Hepatocyte (in vitro differentiated cells): ENCODE measurements around the gene RUFY3. TPM values are rescaled to one million over a fixed set of nuclear protein-coding genes. Genes with fewer than 3 reads are reported as not detected.

Experiments used
- DNase-seq: peaks from one replicate; pipeline ENCODE4 v3.0.0-alpha.2; 2016; ENCODE audit warnings: low spot score
- H2AFZ ChIP-seq: fragments of 200-600 bp; sonication (generic); 2 replicates; pipeline ENCODE4 v1.6.0; 2016; ENCODE audit warnings: antibody characterized with exemption, mild to moderate bottlenecking
- H3K27ac ChIP-seq: fragments of 200-600 bp; sonication (generic); 2 replicates; pipeline ENCODE4 v1.5.1; 2016; ENCODE audit warnings: mild to moderate bottlenecking
- H3K27me3 ChIP-seq: fragments of 200-600 bp; sonication (generic); 2 replicates; pipeline ENCODE4 v1.6.1; 2016
- H3K36me3 ChIP-seq: fragments of 200-600 bp; sonication (generic); replicated peaks from 2 replicates; pipeline ENCODE4 v1.5.1; 2016; ENCODE audit warnings: low read depth; ENCODE audit not compliant: insufficient read depth
- H3K4me1 ChIP-seq: fragments of 200-600 bp; sonication (generic); 2 replicates; pipeline ENCODE4 v1.5.1; 2016; ENCODE audit warnings: mild to moderate bottlenecking, moderate library complexity; ENCODE audit not compliant: insufficient read depth
- H3K4me2 ChIP-seq: fragments of 200-600 bp; sonication (generic); 2 replicates; pipeline ENCODE4 v1.6.0; 2016
- H3K4me3 ChIP-seq: fragments of 200-600 bp; sonication (generic); 2 replicates; pipeline ENCODE4 v1.5.1; 2016; ENCODE audit warnings: mild to moderate bottlenecking
- H3K79me2 ChIP-seq: fragments of 200-600 bp; sonication (generic); 2 replicates; pipeline ENCODE4 v1.6.0; 2017; ENCODE audit warnings: mild to moderate bottlenecking
- H3K9me2 ChIP-seq: fragments of 200-600 bp; sonication (generic); replicated peaks from 2 replicates; pipeline ENCODE4 v1.6.0; 2017; ENCODE audit warnings: mild to moderate bottlenecking; ENCODE audit not compliant: insufficient read depth
- H3K9me3 ChIP-seq: fragments of 200-600 bp; sonication (generic); 2 replicates; pipeline ENCODE4 v1.5.1; 2016; ENCODE audit warnings: low read depth, mild to moderate bottlenecking
- H4K20me1 ChIP-seq: fragments of 200-600 bp; sonication (generic); 2 replicates; pipeline ENCODE4 v1.6.0; 2016; ENCODE audit warnings: mild to moderate bottlenecking; ENCODE audit not compliant: insufficient read depth, poor library complexity, severe bottlenecking
- EZH2 ChIP-seq: fragments of 200-600 bp; sonication (generic); IDR thresholded peaks from 2 replicates; pipeline ENCODE4 v1.6.1; 2016; ENCODE audit warnings: antibody characterized with exemption, mild to moderate bottlenecking, borderline replicate concordance
- EZH2phosphoT487 ChIP-seq: fragments of 200-600 bp; sonication (generic); IDR thresholded peaks from one replicate; pipeline ENCODE4 v1.6.1; 2018; ENCODE audit warnings: antibody characterized with exemption, mild to moderate bottlenecking, low read depth, moderate library complexity; ENCODE audit not compliant: unreplicated experiment, severe bottlenecking
- WGBS: methylation state at CpG from one replicate; pipeline ENCODE4 v1.1.6; 2016; ENCODE audit warnings: low lambda C conversion rate; ENCODE audit errors: missing lambda C conversion rate; 5-methylcytosine and 5-hydroxymethylcytosine counted together
- polyA plus RNA-seq: library from polyadenylated mRNA; unstranded; fragments of >200 nt; fragmentation: Nextera tagmentation; extraction: Ambion mirVana; gene quantifications from 2 replicates; pipeline ENCODE4 v1.2.1, GENCODE V29; 2016
- total RNA-seq: library from RNA; depleted of rRNA; stranded (reverse); fragments of >200 nt; gene quantifications from 2 replicates; pipeline ENCODE4 v1.2.3, GENCODE V29; 2014
- TF ChIP-seq, protein P1 (sequence below): fragments of 200-600 bp; sonication (generic); IDR thresholded peaks from 2 replicates; pipeline ENCODE4 v1.5.1; 2016; ENCODE audit warnings: antibody characterized with exemption, mild to moderate bottlenecking; ENCODE audit not compliant: poor library complexity

RUFY3 gene
- total and polyA plus RNA-seq, 2 experiments from 2014 or later = 22.2 to 40.1 TPM

DNA sequence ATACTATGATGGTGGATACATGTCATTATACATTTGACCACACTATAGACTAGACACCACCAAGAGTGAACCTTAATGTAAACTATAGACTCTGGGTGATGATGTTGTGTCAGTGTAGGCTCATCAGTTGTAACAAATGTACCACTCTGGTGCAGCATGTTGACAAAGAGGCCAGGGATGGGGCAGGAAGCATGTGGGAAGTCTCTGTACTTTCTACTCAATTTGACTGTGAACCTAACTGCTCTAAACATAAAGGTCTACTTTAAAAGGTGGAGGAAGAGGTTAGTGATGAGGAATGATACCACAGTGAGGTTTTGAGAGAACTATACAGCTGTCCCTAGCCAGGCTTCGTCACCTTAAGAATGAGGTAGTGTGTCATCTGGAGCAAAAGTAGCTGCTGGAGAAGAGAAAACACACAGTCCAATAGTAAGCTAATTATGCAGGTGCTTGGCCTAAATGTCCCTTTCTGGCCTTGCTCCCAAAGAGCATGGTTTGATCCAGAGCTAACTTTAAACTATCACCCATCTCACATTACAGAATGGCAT lies 79.6 kb downstream of the RUFY3 start:
- Histone ChIP-seq H3K79me2 (no peaks in the 10 kb centered on the region), H3K9me3 (no peaks in the 10 kb centered on the region), H3K4me3 (no peak overlapping the region), H4K20me1 (no peaks in the 10 kb centered on the region), H3K9me2 (no peaks in the 10 kb centered on the region), H2AFZ (no peak overlapping the region), H3K36me3 (no peaks in the 10 kb centered on the region), H3K27me3 (no peaks in the 10 kb centered on the region), H3K4me2 (no peak overlapping the region), H3K27ac (no peak overlapping the region), H3K4me1 (no peaks in the 10 kb centered on the region)
- 95% methylated on average over 1 of the region's 1 CpG for WGBS
- TF ChIP-seq EZH2phosphoT487 = no peak
- TF ChIP-seq, protein P1, sequence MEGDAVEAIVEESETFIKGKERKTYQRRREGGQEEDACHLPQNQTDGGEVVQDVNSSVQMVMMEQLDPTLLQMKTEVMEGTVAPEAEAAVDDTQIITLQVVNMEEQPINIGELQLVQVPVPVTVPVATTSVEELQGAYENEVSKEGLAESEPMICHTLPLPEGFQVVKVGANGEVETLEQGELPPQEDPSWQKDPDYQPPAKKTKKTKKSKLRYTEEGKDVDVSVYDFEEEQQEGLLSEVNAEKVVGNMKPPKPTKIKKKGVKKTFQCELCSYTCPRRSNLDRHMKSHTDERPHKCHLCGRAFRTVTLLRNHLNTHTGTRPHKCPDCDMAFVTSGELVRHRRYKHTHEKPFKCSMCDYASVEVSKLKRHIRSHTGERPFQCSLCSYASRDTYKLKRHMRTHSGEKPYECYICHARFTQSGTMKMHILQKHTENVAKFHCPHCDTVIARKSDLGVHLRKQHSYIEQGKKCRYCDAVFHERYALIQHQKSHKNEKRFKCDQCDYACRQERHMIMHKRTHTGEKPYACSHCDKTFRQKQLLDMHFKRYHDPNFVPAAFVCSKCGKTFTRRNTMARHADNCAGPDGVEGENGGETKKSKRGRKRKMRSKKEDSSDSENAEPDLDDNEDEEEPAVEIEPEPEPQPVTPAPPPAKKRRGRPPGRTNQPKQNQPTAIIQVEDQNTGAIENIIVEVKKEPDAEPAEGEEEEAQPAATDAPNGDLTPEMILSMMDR = no peak
- DNase-seq = no peak

DNA sequence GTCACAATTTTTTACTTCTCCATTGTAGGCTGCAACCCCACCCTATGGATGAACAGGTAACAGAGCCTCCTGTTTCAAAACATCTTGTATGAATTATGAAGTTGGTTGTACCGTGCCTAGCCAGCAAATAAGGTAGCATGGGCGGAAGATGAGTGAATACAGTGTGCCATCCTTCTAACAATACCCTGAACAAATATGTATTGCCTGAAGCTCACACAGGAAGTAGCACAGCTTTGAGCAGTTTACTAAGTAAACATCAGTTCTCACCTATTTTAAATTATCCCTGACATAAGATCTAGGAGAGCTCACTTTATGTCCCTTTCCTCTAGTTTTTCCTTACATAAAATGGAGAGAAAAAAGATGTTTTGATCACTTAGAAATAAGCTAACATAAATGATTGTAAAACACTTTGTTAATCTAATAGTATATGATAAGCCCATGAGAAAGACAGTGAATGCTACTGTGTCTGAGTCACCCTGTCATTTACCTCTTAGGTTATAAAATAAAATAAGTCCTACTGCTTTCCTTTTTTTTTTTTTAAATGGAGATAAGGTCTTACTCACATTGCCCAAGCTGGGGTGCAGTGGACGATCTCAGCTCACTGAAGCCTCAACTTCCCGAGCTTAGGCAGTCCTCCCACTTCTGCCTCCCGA lies 81.3 kb downstream of the RUFY3 start:
- no peaks in the 10 kb centered on the region for H3K9me2 ChIP-seq
- WGBS = 81% methylated on average over 5 of the region's 5 CpGs
- H3K27ac ChIP-seq = no peak overlapping the region
- H3K9me3 ChIP-seq = no peaks in the 10 kb centered on the region
- no peaks in the 10 kb centered on the region for H3K27me3 ChIP-seq
- H2AFZ ChIP-seq = no peak overlapping the region
- no peaks in the 10 kb centered on the region for H4K20me1 ChIP-seq
- TF ChIP-seq, protein P1 = no peak
- no peak for TF ChIP-seq EZH2phosphoT487
- no peak for TF ChIP-seq EZH2
- no peaks in the 10 kb centered on the region for H3K36me3 ChIP-seq
- no peak overlapping the region for H3K4me3 ChIP-seq
- no peak overlapping the region for H3K4me2 ChIP-seq
- DNase-seq = peak; percentile 24
- no peaks in the 10 kb centered on the region for H3K79me2 ChIP-seq
- no peaks in the 10 kb centered on the region for H3K4me1 ChIP-seq

DNA sequence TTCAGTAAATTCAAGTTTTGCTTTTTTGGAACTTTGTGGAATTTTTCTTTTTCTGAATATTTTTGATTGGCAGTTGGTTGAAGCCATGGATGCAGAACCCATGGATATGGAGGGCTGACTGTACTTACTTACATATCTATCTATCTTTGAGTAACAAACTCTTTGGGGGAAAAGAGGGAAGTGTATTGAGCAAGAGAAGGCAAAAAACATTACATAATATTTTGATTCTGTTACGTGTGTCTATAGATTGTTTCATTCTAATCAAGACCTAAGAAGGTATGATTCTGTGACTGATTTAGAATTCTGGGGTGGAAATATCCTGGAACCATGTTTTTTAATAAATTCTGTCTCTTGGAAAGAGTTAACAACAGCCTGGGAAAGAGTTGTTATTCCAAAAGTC lies 86.4 kb downstream of the RUFY3 start:
- Histone ChIP-seq H3K36me3 (no peaks in the 10 kb centered on the region), H2AFZ (no peak overlapping the region), H3K9me2 (no peaks in the 10 kb centered on the region), H3K27ac (no peak overlapping the region), H3K27me3 (no peaks in the 10 kb centered on the region), H3K4me1 (no peaks in the 10 kb centered on the region), H3K4me3 (no peak overlapping the region), H3K9me3 (no peaks in the 10 kb centered on the region), H3K79me2 (no peaks in the 10 kb centered on the region), H4K20me1 (no peaks in the 10 kb centered on the region), H3K4me2 (no peak overlapping the region)
- TF ChIP-seq, protein P1 = no peak
- TF ChIP-seq EZH2 (no peak), EZH2phosphoT487 (no peak)
- WGBS = 92% methylated on average over 1 of the region's 1 CpG
- no peak for DNase-seq
